Keratinocyte (primary cell): ENCODE results near the gene CGNL1. TPM values are rescaled to one million over a fixed set of nuclear protein-coding genes. Genes with fewer than 3 reads are reported as not detected.

Source experiments
- DNase-seq: peaks from one replicate; pipeline ENCODE4 v3.0.0-alpha.2; 2011; ENCODE audit warnings: low read depth, missing footprints, low spot score
- FAIRE-seq: peaks from 2 replicates; lab custom pipeline; 2011; peaks lifted over from hg19 to GRCh38; lab: Jason Lieb, UNC
- H2AFZ ChIP-seq: 2 replicates; pipeline ENCODE4 v1.6.0; 2012; ENCODE audit warnings: low read length, control low read depth, inconsistent platforms; ENCODE audit not compliant: control insufficient read depth
- H3K27ac ChIP-seq: 2 replicates; pipeline ENCODE4 v1.5.1; 2011; ENCODE audit warnings: low read length; ENCODE audit not compliant: control insufficient read depth, insufficient read depth
- H3K27me3 ChIP-seq: 3 replicates; pipeline ENCODE4 v1.6.0; 2011; ENCODE audit warnings: low read length; ENCODE audit not compliant: control insufficient read depth, insufficient read depth; ENCODE audit errors: extremely low read depth
- H3K36me3 ChIP-seq, 2 experiments: 2 replicates in 1 of 2; 3 replicates in 1 of 2; pipeline ENCODE4 v1.5.1; 2011; ENCODE audit warnings: low read length in 2 of 2, mild to moderate bottlenecking in 1 of 2; ENCODE audit not compliant: control insufficient read depth in 2 of 2, insufficient read depth in 2 of 2; ENCODE audit errors: extremely low read depth in 1 of 2
- H3K4me1 ChIP-seq: 3 replicates; pipeline ENCODE4 v1.5.1; 2011; ENCODE audit warnings: low read length; ENCODE audit not compliant: control insufficient read depth, insufficient read depth; ENCODE audit errors: extremely low read depth
- H3K4me2 ChIP-seq: 3 replicates; pipeline ENCODE4 v1.6.0; 2011; ENCODE audit warnings: low read depth, low read length; ENCODE audit not compliant: control insufficient read depth, insufficient read depth; ENCODE audit errors: extremely low read depth
- H3K4me3 ChIP-seq, 3 experiments: fragments of 200-600 bp in 1 of 3; sonication (generic) in 1 of 3; 2 replicates in 2 of 3; 3 replicates in 1 of 3; pipeline ENCODE4 v1.5.1; 2011 to 2016; ENCODE audit warnings: low read length in 3 of 3, mild to moderate bottlenecking in 3 of 3, control low read depth in 2 of 3, inconsistent platforms in 1 of 3, low read depth in 1 of 3, mixed read lengths in 1 of 3, mixed run types in 1 of 3, moderate library complexity in 1 of 3; ENCODE audit not compliant: control insufficient read depth in 2 of 3, insufficient read depth in 2 of 3; ENCODE audit errors: extremely low read depth in 1 of 3
- H3K79me2 ChIP-seq: 2 replicates; pipeline ENCODE4 v1.6.0; 2012; ENCODE audit warnings: low read length; ENCODE audit not compliant: control insufficient read depth, insufficient read depth
- H3K9ac ChIP-seq: 3 replicates; pipeline ENCODE4 v1.6.0; 2011; ENCODE audit warnings: low read length; ENCODE audit not compliant: control insufficient read depth, insufficient read depth; ENCODE audit errors: extremely low read depth
- H3K9me1 ChIP-seq: 3 replicates; pipeline ENCODE4 v1.6.0; 2011; ENCODE audit warnings: low read length; ENCODE audit not compliant: control insufficient read depth, insufficient read depth; ENCODE audit errors: extremely low read depth
- H3K9me3 ChIP-seq: 2 replicates; pipeline ENCODE4 v1.5.1; 2012; ENCODE audit warnings: low read depth, low read length; ENCODE audit not compliant: control insufficient read depth
- H4K20me1 ChIP-seq: 3 replicates; pipeline ENCODE4 v1.6.0; 2011; ENCODE audit warnings: low read length; ENCODE audit not compliant: control insufficient read depth, insufficient read depth; ENCODE audit errors: extremely low read depth
- CTCF ChIP-seq, 3 experiments: IDR thresholded peaks in 1 of 3; conservative IDR thresholded peaks in 1 of 3; optimal IDR thresholded peaks in 1 of 3; 2 replicates in 2 of 3; 3 replicates in 1 of 3; pipeline versions ENCODE3 to v1.5.1; 2011; ENCODE audit warnings: low read length in 3 of 3, mild to moderate bottlenecking in 3 of 3, moderate library complexity in 2 of 3, control low read depth in 1 of 3, inconsistent platforms in 1 of 3; ENCODE audit not compliant: insufficient read depth in 2 of 3; ENCODE audit errors: extremely low read depth in 1 of 3
- EZH2 ChIP-seq: IDR thresholded peaks from one replicate; pipeline ENCODE4 v1.6.1; 2012; ENCODE audit warnings: inconsistent platforms, mild to moderate bottlenecking, low read length, moderate library complexity
- dilution Hi-C: fragments of 300-500 bp; cut with MboI; formaldehyde crosslinking; loops from one replicate; pipeline ENCODE4 v1.7.0; 2020; ENCODE audit warnings: low sequenced_read_pairs; ENCODE audit not compliant: extremely low pct_ligation_motif_present
- polyA plus RNA-seq, 5 experiments: library from polyadenylated mRNA; depleted of rRNA in 3 of 5; stranded (reverse) in 3 of 5; stranded (forward) in 1 of 5; unstranded in 1 of 5; fragments of >200 nt; gene quantifications; 1 replicate in 1 of 5; 2 replicates in 3 of 5; 3 replicates in 1 of 5; pipeline versions ENCODE4 v1.2.1 to v1.2.3, GENCODE V29; 2011 to 2012; ENCODE audit warnings: missing spikeins in 2 of 5, low read depth in 1 of 5, low replicate concordance in 1 of 5

CGNL1 gene
- polyA plus RNA-seq, 1 donor (not counting 4 experiments of a cell fraction or from before 2014, with no cell fraction given), result 0.05 TPM

DNA sequence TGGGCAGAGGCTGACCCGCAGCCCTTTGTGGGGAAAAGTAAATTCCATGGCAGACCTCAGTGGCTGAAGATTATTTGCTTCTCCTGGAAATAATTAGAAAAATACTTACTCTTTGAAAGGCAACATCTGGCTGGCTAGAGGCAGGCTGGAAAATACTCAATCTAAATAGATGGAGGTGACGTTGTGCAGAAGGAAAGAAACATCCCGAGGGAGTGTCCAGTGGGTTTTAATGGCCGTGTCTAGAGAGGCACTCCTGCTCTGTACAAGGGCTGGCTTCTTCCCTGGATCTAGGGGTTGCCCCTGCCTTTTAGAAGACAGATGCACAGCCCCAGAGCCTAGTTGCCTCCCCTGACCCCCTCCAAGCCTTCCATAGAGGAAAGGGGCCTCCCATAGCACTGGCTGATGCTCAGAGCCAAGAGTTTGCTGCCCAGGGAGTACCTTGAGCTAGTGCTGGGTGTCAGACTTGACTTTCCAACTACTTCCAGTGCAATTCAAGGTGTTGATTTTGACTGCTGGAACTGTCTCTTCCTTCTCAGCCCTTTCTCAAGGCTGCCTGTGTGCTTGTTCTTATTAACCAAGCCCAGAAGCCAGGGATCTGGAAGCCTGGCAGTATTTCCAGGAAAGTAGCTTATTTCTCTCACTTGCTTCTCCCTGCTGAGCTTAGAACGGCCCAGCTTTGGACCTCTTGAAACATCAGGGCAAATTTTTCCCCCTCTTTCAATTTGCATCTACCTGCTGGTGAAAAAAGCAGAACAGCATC, 27.4 kb downstream of the CGNL1 start:
- Histone ChIP-seq H3K9me3 (no peaks in the 10 kb centered on the region), H3K4me3 (no peak overlapping the region), H3K9me1 (no peaks in the 10 kb centered on the region), H3K9ac (no peak overlapping the region), H3K36me3 (no peaks in the 10 kb centered on the region), H4K20me1 (no peaks in the 10 kb centered on the region), H3K27me3 (peaks cover 4% of the 10 kb centered on the region), H2AFZ (no peak overlapping the region), H3K27ac (no peak overlapping the region), H3K4me1 (no peaks in the 10 kb centered on the region), H3K4me2 (no peak overlapping the region), H3K79me2 (no peaks in the 10 kb centered on the region)
- TF ChIP-seq CTCF (optimal IDR thresholded peaks at IDR 0.05 in 1 of 3, IDR thresholded peaks at IDR 0.05 in 1 of 3, conservative IDR thresholded peaks at IDR 0.05 in 1 of 3; ENCODE audit: extremely low read depth in 1 of 3, insufficient read depth in 2 of 3, low read length in 3 of 3), result no peak
- no peak for TF ChIP-seq EZH2
- FAIRE-seq (no peak), DNase-seq (no peak)
- dilution Hi-C loops, result no loop called here

DNA sequence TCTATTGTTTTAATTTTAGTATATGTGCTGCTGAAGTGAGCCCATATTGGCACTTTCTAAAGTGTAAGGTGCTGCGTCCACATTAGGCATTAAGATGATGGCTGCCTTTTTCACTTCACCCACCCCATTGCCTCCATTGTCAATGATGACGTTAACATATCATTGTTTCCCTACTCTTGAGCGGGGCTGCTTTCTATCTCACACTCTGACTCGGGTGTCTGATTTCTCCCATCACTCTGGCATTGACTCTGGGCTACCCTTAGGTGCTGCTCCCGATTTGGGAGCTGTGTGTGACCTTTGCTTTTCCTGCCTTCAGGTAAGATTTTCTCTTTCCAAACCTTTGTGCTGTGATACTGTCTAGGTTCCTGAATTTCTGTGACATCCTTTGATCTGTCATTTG, 28.8 kb downstream of the CGNL1 start:
- Histone ChIP-seq H2AFZ (no peak overlapping the region), H4K20me1 (no peaks in the 10 kb centered on the region), H3K4me1 (no peaks in the 10 kb centered on the region), H3K36me3 (no peaks in the 10 kb centered on the region), H3K4me3 (no peak overlapping the region), H3K27ac (no peak overlapping the region), H3K79me2 (no peaks in the 10 kb centered on the region), H3K9ac (no peak overlapping the region), H3K27me3 (peaks cover 4% of the 10 kb centered on the region), H3K9me3 (no peaks in the 10 kb centered on the region), H3K4me2 (no peak overlapping the region), H3K9me1 (no peaks in the 10 kb centered on the region)
- DNase-seq (no peak), FAIRE-seq (no peak)
- dilution Hi-C loops, result no loop called here
- no peak for TF ChIP-seq EZH2
- no peak for TF ChIP-seq CTCF (optimal IDR thresholded peaks at IDR 0.05 in 1 of 3, IDR thresholded peaks at IDR 0.05 in 1 of 3, conservative IDR thresholded peaks at IDR 0.05 in 1 of 3; ENCODE audit: extremely low read depth in 1 of 3, insufficient read depth in 2 of 3, low read length in 3 of 3)
